HepG2 (cell line): ENCODE results near the gene CCDC91.

Experiments
- CEBPB ChIP-seq: IDR thresholded peaks from 2 replicates; pipeline ENCODE4 v1.6.1; 2011; ENCODE audit warnings: low read depth, low read length, improper control_type of control experiment, borderline replicate concordance
- EEA1 ChIP-seq: sonication (generic); formaldehyde crosslinking; IDR thresholded peaks from 2 replicates; pipeline ENCODE4 v1.5.1; 2020; ENCODE audit warnings: mild to moderate bottlenecking, missing genetic modification reagents, borderline replicate concordance
- GMEB2 ChIP-seq: IDR thresholded peaks from 2 replicates; pipeline ENCODE4 v1.6.1; 2016; ENCODE audit warnings: missing biosample characterization, missing genetic modification reagents, low read depth
- HOXA5 ChIP-seq: sonication (generic); formaldehyde crosslinking; IDR thresholded peaks from 2 replicates; pipeline ENCODE4 v1.4.0; 2020; ENCODE audit warnings: missing genetic modification reagents
- NFATC3 ChIP-seq: sonication (generic); formaldehyde crosslinking; IDR thresholded peaks from 2 replicates; pipeline ENCODE4 v1.5.1; 2020; ENCODE audit warnings: mild to moderate bottlenecking, missing genetic modification reagents
- NFE2 ChIP-seq: sonication (generic); formaldehyde crosslinking; IDR thresholded peaks from 2 replicates; pipeline ENCODE4 v1.4.0; 2020; ENCODE audit warnings: missing genetic modification reagents
- NFIC ChIP-seq: IDR thresholded peaks from 2 replicates; pipeline ENCODE4 v1.6.1; 2012; ENCODE audit warnings: mild to moderate bottlenecking, low read length, inconsistent platforms
- PCBP1 ChIP-seq: fragments of 200-400 bp; formaldehyde crosslinking; IDR thresholded peaks from 2 replicates; pipeline ENCODE4 v1.6.1; 2017; ENCODE audit warnings: mild to moderate bottlenecking, low read depth, low read length, borderline replicate concordance
- POLR2AphosphoS5 ChIP-seq: IDR thresholded peaks from 2 replicates; pipeline ENCODE4 v1.6.1; 2012; ENCODE audit warnings: low read depth, low read length
- THYN1 ChIP-seq: sonication (generic); formaldehyde crosslinking; IDR thresholded peaks from 2 replicates; pipeline ENCODE4 v1.8.1; 2023; ENCODE audit warnings: low read depth, mild to moderate bottlenecking, moderate library complexity, missing genetic modification reagents, borderline replicate concordance
- ZNF224 ChIP-seq: sonication (generic); formaldehyde crosslinking; IDR thresholded peaks from 2 replicates; pipeline ENCODE4 v1.5.0; 2020; ENCODE audit warnings: mild to moderate bottlenecking, missing genetic modification reagents
- ZNF350 ChIP-seq: sonication (generic); formaldehyde crosslinking; IDR thresholded peaks from 2 replicates; pipeline ENCODE4 v1.4.0; 2020; ENCODE audit warnings: mild to moderate bottlenecking, low read depth, missing genetic modification reagents, borderline replicate concordance
- ZNF704 ChIP-seq: sonication (generic); formaldehyde crosslinking; IDR thresholded peaks from 2 replicates; pipeline ENCODE4 v1.8.1; 2023; ENCODE audit warnings: mild to moderate bottlenecking, inconsistent platforms, moderate library complexity, missing genetic modification reagents, borderline replicate concordance
- ZNF770 ChIP-seq: sonication (generic); formaldehyde crosslinking; IDR thresholded peaks from 2 replicates; pipeline ENCODE4 v1.5.0; 2020; ENCODE audit warnings: mild to moderate bottlenecking, missing genetic modification reagents

GRCh38 chr12:28235015-28235414 is 44.8 kb downstream of the CCDC91 start:
- TF ChIP-seq ZNF224 (CRISPR knock-in tag) (no peak), GMEB2 (CRISPR knock-in tag) (no peak), NFATC3 (no peak), ZNF770 (CRISPR knock-in tag) (no peak), THYN1 (CRISPR knock-in tag) (no peak), POLR2AphosphoS5 (no peak), HOXA5 (CRISPR knock-in tag) (no peak), EEA1 (CRISPR knock-in tag) (no peak), NFIC (no peak), ZNF704 (CRISPR knock-in tag) (no peak), PCBP1 (no peak), NFE2 (no peak), ZNF350 (CRISPR knock-in tag) (no peak), CEBPB (no peak)
